H1 (cell line): Measurements from ENCODE around the gene PRKN. TPM values are rescaled to one million over a fixed set of nuclear protein-coding genes. Genes with fewer than 3 reads are reported as not detected.

Experiments used
- CTCF ChIA-PET: fragments of 300-600 bp; sonication (Branson Sonifier 250); formaldehyde crosslinking; loops from one replicate; lab custom pipeline; 2021; ENCODE audit not compliant: partially characterized antibody; lab: Charles Lee
- POLR2A ChIA-PET: fragments of 300-600 bp; sonication (Branson Sonifier 250); formaldehyde crosslinking; loops from one replicate; lab custom pipeline; 2021; ENCODE audit warnings: inconsistent platforms; ENCODE audit not compliant: partially characterized antibody; lab: Charles Lee
- DNase-seq, 2 experiments: peaks; one replicate each; pipeline versions ENCODE4 v3.0.0 to v3.0.0-alpha.2; 2010 to 2022; ENCODE audit warnings: low spot score in 2 of 2, low read depth in 1 of 2, mixed read lengths in 1 of 2
- FAIRE-seq: peaks from 2 replicates; lab custom pipeline; 2011; peaks lifted over from hg19 to GRCh38; lab: Jason Lieb, UNC
- H2AFZ ChIP-seq: 2 replicates; pipeline ENCODE4 v1.8.1; 2012; ENCODE audit warnings: low read length, inconsistent platforms
- H2AK5ac ChIP-seq: 2 replicates; pipeline ENCODE4 v1.6.1; 2013; ENCODE audit warnings: low read depth, low read length
- H2BK120ac ChIP-seq: replicated peaks from 2 replicates; pipeline ENCODE3; 2013; ENCODE audit warnings: low read depth, low read length, inconsistent platforms
- H2BK12ac ChIP-seq: 2 replicates; pipeline ENCODE4 v1.6.1; 2013; ENCODE audit warnings: low read depth, low read length
- H2BK15ac ChIP-seq: 2 replicates; pipeline ENCODE4 v1.6.1; 2013; ENCODE audit warnings: low read length
- H2BK20ac ChIP-seq: 2 replicates; pipeline ENCODE4 v1.6.1; 2013; ENCODE audit warnings: low read length
- H2BK5ac ChIP-seq: 2 replicates; pipeline ENCODE4 v1.6.1; 2013; ENCODE audit warnings: low read depth, low read length
- H3K14ac ChIP-seq: 2 replicates; pipeline ENCODE4 v1.6.1; 2013; ENCODE audit warnings: inconsistent platforms; ENCODE audit not compliant: insufficient read length
- H3K18ac ChIP-seq: 2 replicates; pipeline ENCODE4 v1.6.1; 2013; ENCODE audit warnings: low read length; ENCODE audit errors: extremely low read depth
- H3K23ac ChIP-seq: 2 replicates; pipeline ENCODE4 v1.6.1; 2013; ENCODE audit warnings: inconsistent platforms; ENCODE audit not compliant: insufficient read length
- H3K23me2 ChIP-seq: 2 replicates; pipeline ENCODE4 v1.6.1; 2013; ENCODE audit warnings: low read depth, low read length
- H3K27ac ChIP-seq: 2 replicates; pipeline ENCODE4 v1.6.1; 2011; ENCODE audit warnings: low read depth, low read length, inconsistent platforms
- H3K27me3 ChIP-seq, 4 experiments: replicated peaks in 1 of 4; 1 replicate in 1 of 4; 2 replicates in 3 of 4; pipeline versions ENCODE4 v1.6.1 to v1.8.1; 2011 to 2013; ENCODE audit warnings: low read length in 3 of 4, mild to moderate bottlenecking in 3 of 4, inconsistent platforms in 2 of 4, mixed read lengths in 2 of 4, moderate library complexity in 1 of 4; ENCODE audit not compliant: control insufficient read depth in 3 of 4, insufficient read depth in 3 of 4; ENCODE audit errors: extremely low read depth in 1 of 4
- H3K36me3 ChIP-seq, 4 experiments: 2 replicates each; pipeline versions ENCODE4 v1.6.1 to v1.8.1; 2011 to 2013; ENCODE audit warnings: mild to moderate bottlenecking in 4 of 4, low read length in 3 of 4, moderate library complexity in 2 of 4, control low read depth in 1 of 4, inconsistent platforms in 1 of 4; ENCODE audit not compliant: insufficient read depth in 4 of 4, control insufficient read depth in 2 of 4
- H3K4ac ChIP-seq: replicated peaks from 2 replicates; pipeline ENCODE3; 2013; ENCODE audit warnings: low read length, low read depth, mixed read lengths, inconsistent platforms; ENCODE audit not compliant: insufficient read length
- H3K4me1 ChIP-seq, 4 experiments: replicated peaks in 1 of 4; 1 replicate in 1 of 4; 2 replicates in 3 of 4; pipeline versions ENCODE4 v1.6.1 to v1.8.1; 2011 to 2013; ENCODE audit warnings: low read length in 3 of 4, inconsistent platforms in 2 of 4, mixed read lengths in 1 of 4; ENCODE audit not compliant: insufficient read depth in 4 of 4, control insufficient read depth in 3 of 4
- H3K4me2 ChIP-seq, 2 experiments: 2 replicates each; pipeline versions ENCODE4 v1.6.1 to v1.8.1; 2011 to 2013; ENCODE audit warnings: low read depth in 2 of 2, low read length in 2 of 2, control low read depth in 1 of 2, inconsistent platforms in 1 of 2, mild to moderate bottlenecking in 1 of 2; ENCODE audit not compliant: insufficient read depth in 1 of 2
- H3K4me3 ChIP-seq, 4 experiments: fragments of 200-600, 300-600 bp in 1 of 4; sonication (generic), shearing (Covaris generic), sonication (Bioruptor Twin) in 1 of 4; 2 replicates each; pipeline versions ENCODE4 v1.5.1 to v1.8.1; 2011 to 2016; ENCODE audit warnings: low read length in 4 of 4, low read depth in 3 of 4, control low read depth in 2 of 4, inconsistent platforms in 2 of 4, mild to moderate bottlenecking in 2 of 4, mixed read lengths in 1 of 4, moderate library complexity in 1 of 4; ENCODE audit not compliant: insufficient read depth in 2 of 4; ENCODE audit errors: extremely low read depth in 1 of 4
- H3K56ac ChIP-seq: replicated peaks from 2 replicates; pipeline ENCODE3; 2013; ENCODE audit warnings: low read depth, mild to moderate bottlenecking, mixed read lengths, low read length, inconsistent platforms; ENCODE audit not compliant: insufficient read length
- H3K79me1 ChIP-seq: 2 replicates; pipeline ENCODE4 v1.6.1; 2013; ENCODE audit warnings: low read depth, low read length, control low read depth
- H3K79me2 ChIP-seq, 2 experiments: 2 replicates each; pipeline versions ENCODE4 v1.6.1 to v1.8.1; 2012 to 2013; ENCODE audit warnings: low read length in 2 of 2, mild to moderate bottlenecking in 2 of 2, inconsistent platforms in 1 of 2; ENCODE audit not compliant: insufficient read depth in 2 of 2, control insufficient read depth in 1 of 2
- H3K9ac ChIP-seq, 4 experiments: replicated peaks in 1 of 4; 1 replicate in 1 of 4; 2 replicates in 3 of 4; pipeline versions ENCODE4 v1.6.1 to v1.8.1; 2011 to 2013; ENCODE audit warnings: low read depth in 3 of 4, low read length in 3 of 4, control low read depth in 2 of 4, mild to moderate bottlenecking in 2 of 4, moderate library complexity in 2 of 4, inconsistent platforms in 1 of 4; ENCODE audit errors: extremely low read depth in 1 of 4
- H3K9me3 ChIP-seq, 2 experiments: 2 replicates each; pipeline versions ENCODE4 v1.6.1 to v1.8.1; 2012 to 2013; ENCODE audit warnings: mild to moderate bottlenecking in 2 of 2, moderate library complexity in 2 of 2, control low read depth in 1 of 2, inconsistent platforms in 1 of 2, low read depth in 1 of 2, low read length in 1 of 2, mixed read lengths in 1 of 2; ENCODE audit not compliant: insufficient read depth in 2 of 2
- H4K20me1 ChIP-seq, 2 experiments: replicated peaks in 1 of 2; 2 replicates each; pipeline versions ENCODE3 to v1.8.1; 2011 to 2013; ENCODE audit warnings: inconsistent platforms in 2 of 2, low read length in 2 of 2, mild to moderate bottlenecking in 1 of 2; ENCODE audit not compliant: insufficient read depth in 2 of 2, control insufficient read depth in 1 of 2
- H4K5ac ChIP-seq: 2 replicates; pipeline ENCODE4 v1.6.1; 2013; ENCODE audit warnings: low read length, low read depth, mixed read lengths, inconsistent platforms; ENCODE audit not compliant: insufficient read length
- H4K8ac ChIP-seq: 2 replicates; pipeline ENCODE4 v1.8.0; 2013; ENCODE audit warnings: mild to moderate bottlenecking, moderate library complexity, low read length, inconsistent platforms; ENCODE audit not compliant: insufficient read depth; ENCODE audit errors: extremely low read depth
- H4K91ac ChIP-seq: replicated peaks from 2 replicates; pipeline ENCODE3; 2013; ENCODE audit warnings: low read length, mixed read lengths, inconsistent platforms; ENCODE audit not compliant: insufficient read length
- GTF2F1 ChIP-seq: IDR thresholded peaks from 2 replicates; pipeline ENCODE4 v1.6.1; 2012; ENCODE audit warnings: low read depth, low read length, improper control_type of control experiment, borderline replicate concordance
- JUN ChIP-seq: IDR thresholded peaks from 2 replicates; pipeline ENCODE4 v1.6.1; 2011; ENCODE audit warnings: low read depth, mild to moderate bottlenecking, improper control_type of control experiment, low read length
- KDM1A ChIP-seq: fragments of 200-600, 300-600 bp; sonication (generic); IDR thresholded peaks from 2 replicates; pipeline ENCODE4 v1.7.1; 2016; ENCODE audit warnings: mild to moderate bottlenecking, low read length, borderline replicate concordance
- MAX ChIP-seq: IDR thresholded peaks from 2 replicates; pipeline ENCODE4 v1.6.1; 2012; ENCODE audit warnings: inconsistent platforms
- RAD21 ChIP-seq, 2 experiments: IDR thresholded peaks in 1 of 2; conservative IDR thresholded peaks in 1 of 2; 2 replicates each; pipeline ENCODE4 v1.6.1; 2011; ENCODE audit warnings: low read depth in 2 of 2, low read length in 2 of 2, improper control_type of control experiment in 1 of 2, inconsistent platforms in 1 of 2, mild to moderate bottlenecking in 1 of 2, moderate library complexity in 1 of 2
- RNF2 ChIP-seq: fragments of 200-900, 300-1000 bp; sonication (generic); IDR thresholded peaks from 2 replicates; pipeline ENCODE4 v1.7.1; 2016; ENCODE audit warnings: borderline replicate concordance, low read depth, mild to moderate bottlenecking, antibody characterized with exemption, low read length; ENCODE audit not compliant: poor library complexity, severe bottlenecking; ENCODE audit errors: missing control alignments
- SIX5 ChIP-seq: IDR thresholded peaks from 2 replicates; pipeline ENCODE4 v1.6.1; 2011; ENCODE audit warnings: mild to moderate bottlenecking, low read depth, low read length
- SUZ12 ChIP-seq: fragments of 200-600 bp; sonication (generic); IDR thresholded peaks from 2 replicates; pipeline ENCODE4 v1.6.1; 2012; ENCODE audit warnings: mild to moderate bottlenecking, inconsistent platforms, low read length, moderate library complexity, mixed read lengths
- TEAD4 ChIP-seq: IDR thresholded peaks from 2 replicates; pipeline ENCODE4 v1.6.1; 2012; ENCODE audit warnings: low read depth, low read length, inconsistent platforms, mixed read lengths
- WGBS, 2 experiments: shearing (Covaris generic) in 1 of 2; methylation state at CpG; one replicate each; pipeline versions ENCODE4 v1.1.6 to v1.1.7; 2013 to 2015; ENCODE audit warnings: low lambda C conversion rate in 2 of 2, mixed read lengths in 2 of 2, inconsistent platforms in 1 of 2, low coverage in 1 of 2, missing lambda C conversion rate in 1 of 2; ENCODE audit not compliant: insufficient replicate concordance in 2 of 2, insufficient coverage in 1 of 2, insufficient read length in 1 of 2; ENCODE audit errors: extremely low coverage in 1 of 2, missing lambda C conversion rate in 1 of 2; 5-methylcytosine and 5-hydroxymethylcytosine counted together
- polyA plus RNA-seq, 7 experiments: library from polyadenylated mRNA; depleted of rRNA in 3 of 7; stranded (reverse) in 5 of 7; unstranded in 2 of 7; fragments of >200 nt in 5 of 7; fragments of 200-250 nt in 2 of 7; gene quantifications; 1 replicate in 5 of 7; 2 replicates in 1 of 7; 4 replicates in 1 of 7; pipeline versions ENCODE4 v1.2.1 to v1.2.3, GENCODE V29; 2011 to 2013; ENCODE audit warnings: missing spikeins in 2 of 7, mixed read lengths in 2 of 7
- total RNA-seq: library from RNA; stranded (reverse); fragmentation: NEBNext Ultra II Directional; extraction: Animal tissue kit (Norgen Biotek cat#: 25700); gene quantifications from 2 replicates; pipeline ENCODE4 v1.2.1, GENCODE V29; 2021
- TF ChIP-seq, protein P1 (sequence below): IDR thresholded peaks from 2 replicates; pipeline ENCODE4 v1.6.1; 2012; ENCODE audit warnings: inconsistent platforms

PRKN gene
- total and polyA plus RNA-seq, 2 of the 8 experiments (the other 6 are each of a cell fraction or from before 2014, with no cell fraction given), result 0.13 to 0.29 TPM

DNA sequence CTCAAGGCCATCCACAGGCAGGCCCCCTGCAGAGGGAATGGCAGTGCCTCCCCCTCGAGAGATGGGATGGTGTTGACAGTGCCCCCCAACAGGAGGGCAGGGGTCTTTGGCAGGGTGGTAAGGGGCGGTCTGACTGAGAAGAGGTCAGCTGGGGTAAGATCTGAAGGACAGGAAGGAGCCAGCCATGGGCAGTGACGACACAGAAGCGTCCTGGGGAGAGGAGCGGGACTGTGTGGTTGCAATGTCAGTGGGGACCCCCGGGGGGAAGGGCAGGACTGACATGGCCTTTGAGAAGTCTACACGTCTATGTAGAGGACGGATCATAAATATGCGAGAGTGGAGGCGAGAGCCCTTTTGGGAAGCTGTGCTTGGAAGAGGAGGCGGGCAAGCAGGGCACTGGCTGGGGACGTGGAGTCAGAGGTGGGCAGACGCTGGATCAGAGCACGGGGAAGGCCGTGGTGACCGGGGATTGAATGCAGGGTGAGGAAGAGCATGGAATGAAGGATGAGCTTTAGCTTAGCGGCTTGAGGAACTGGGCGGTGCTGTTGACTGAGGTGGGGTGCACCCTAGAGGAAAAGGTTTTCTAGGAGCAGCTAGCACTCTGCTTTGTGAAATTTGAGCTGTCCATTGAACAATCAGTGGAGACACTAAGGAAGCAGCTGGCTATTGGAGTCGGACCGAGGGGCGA is 1371.3 kb downstream of the PRKN start:
- no peak overlapping the region for H3K14ac ChIP-seq
- no peaks in the 10 kb centered on the region; a peak in 1 of 7 replicates for H3K4me1 ChIP-seq
- H4K5ac ChIP-seq, result no peak overlapping the region
- H3K9me3 ChIP-seq, result no peaks in the 10 kb centered on the region
- no peaks in the 10 kb centered on the region for H3K79me1 ChIP-seq
- no peaks in the 10 kb centered on the region for H3K36me3 ChIP-seq
- H2BK20ac ChIP-seq, result no peak overlapping the region
- H2AFZ ChIP-seq, result no peak overlapping the region
- FAIRE-seq, result no peak
- H2BK12ac ChIP-seq, result peak overlapping the region; percentile 50; the same call in 1 of the 2 replicates
- no peak overlapping the region for H3K4me2 ChIP-seq
- H3K27me3 ChIP-seq, result no peaks in the 10 kb centered on the region
- no peaks in the 10 kb centered on the region for H4K20me1 ChIP-seq
- 0 out of 2 replicates have a peak overlapping the region, but pooled peaks have one; percentile 10 for H3K27ac ChIP-seq
- POLR2A ChIA-PET, result no interaction called here
- H3K4me3 ChIP-seq, result no peak overlapping the region
- H4K8ac ChIP-seq, result no peak overlapping the region
- no peak overlapping the region; the same call in 1 of the 2 replicates for H2BK15ac ChIP-seq
- no peak overlapping the region for H2BK120ac ChIP-seq
- no peak for TF ChIP-seq MAX
- TF ChIP-seq SUZ12, result no peak
- TF ChIP-seq RNF2, result no peak
- no peak for TF ChIP-seq TEAD4
- TF ChIP-seq SIX5, result no peak
- TF ChIP-seq KDM1A, result no peak
- TF ChIP-seq, protein P1, sequence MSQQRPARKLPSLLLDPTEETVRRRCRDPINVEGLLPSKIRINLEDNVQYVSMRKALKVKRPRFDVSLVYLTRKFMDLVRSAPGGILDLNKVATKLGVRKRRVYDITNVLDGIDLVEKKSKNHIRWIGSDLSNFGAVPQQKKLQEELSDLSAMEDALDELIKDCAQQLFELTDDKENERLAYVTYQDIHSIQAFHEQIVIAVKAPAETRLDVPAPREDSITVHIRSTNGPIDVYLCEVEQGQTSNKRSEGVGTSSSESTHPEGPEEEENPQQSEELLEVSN, result no peak
- TF ChIP-seq GTF2F1, result no peak
- no peak for TF ChIP-seq RAD21 (IDR thresholded peaks at IDR 0.05 in 1 of 2, conservative IDR thresholded peaks at IDR 0.05 in 1 of 2; ENCODE audit: low read depth in 2 of 2, low read length in 2 of 2)
- no peak for TF ChIP-seq JUN
- H2AK5ac ChIP-seq, result no peak overlapping the region
- H3K23ac ChIP-seq, result no peak overlapping the region
- H2BK5ac ChIP-seq, result no peak overlapping the region; the same call in 1 of the 2 replicates
- CTCF ChIA-PET, result interaction anchor here (0.6 to 4.7 kb wide), 15 partner anchors 10 to 621 kb away, joined by 3 to 113 read pairs (median 4); no protein-coding TSS in a partner anchor
- no peak overlapping the region for H4K91ac ChIP-seq
- H3K79me2 ChIP-seq, result no peaks in the 10 kb centered on the region
- H3K9ac ChIP-seq, result no peak overlapping the region
- no peak overlapping the region for H3K4ac ChIP-seq
- no peak overlapping the region for H3K56ac ChIP-seq
- no peak overlapping the region for H3K18ac ChIP-seq
- no peaks in the 10 kb centered on the region; the same call in 1 of the 2 replicates for H3K23me2 ChIP-seq
- peak in 1 of 2 experiments; percentile 27 for DNase-seq
- whole genome bisulfite sequencing, 2 experiments, result 91% methylated on average over 21 of the region's 21 CpGs; no CpG with 5 or more reads in 1 of the 2 experiments
